Epithelial cell of esophagus (primary cell): ENCODE data around the gene XKR3.

Experiments used
- DNase-seq: peaks from one replicate; pipeline ENCODE4 v3.0.0; 2010; ENCODE audit warnings: low read depth
- H3K4me3 ChIP-seq: 2 replicates; pipeline ENCODE4 v1.5.1; 2011; ENCODE audit warnings: mild to moderate bottlenecking, low read length, control low read depth
- TF ChIP-seq, protein P1 (sequence below): IDR thresholded peaks from 2 replicates; pipeline ENCODE4 v1.5.1; 2011; ENCODE audit warnings: low read depth, mild to moderate bottlenecking, low read length, control low read depth, inconsistent platforms; ENCODE audit not compliant: insufficient read depth; ENCODE audit errors: missing control alignments

XKR3 gene

DNA sequence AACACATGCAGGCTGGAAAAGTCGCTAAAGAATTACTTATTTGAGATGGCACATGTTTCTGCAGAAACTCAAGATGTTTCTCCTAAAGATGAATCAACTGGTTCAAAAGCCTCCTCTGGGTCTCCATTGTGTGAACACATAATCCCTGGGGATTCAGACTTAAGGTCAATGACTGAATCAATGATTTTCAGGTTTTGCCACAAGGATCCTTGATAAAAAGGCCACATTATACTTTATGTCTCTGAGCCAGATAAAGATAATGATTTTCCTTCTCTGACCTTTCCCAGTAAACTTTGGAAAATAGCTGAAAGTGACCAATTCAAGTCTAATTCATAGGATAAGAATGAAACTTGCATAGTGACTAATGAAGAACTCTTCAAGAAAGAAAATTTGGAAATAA is 2.3 kb upstream of the XKR3 start:
- TF ChIP-seq, protein P1, sequence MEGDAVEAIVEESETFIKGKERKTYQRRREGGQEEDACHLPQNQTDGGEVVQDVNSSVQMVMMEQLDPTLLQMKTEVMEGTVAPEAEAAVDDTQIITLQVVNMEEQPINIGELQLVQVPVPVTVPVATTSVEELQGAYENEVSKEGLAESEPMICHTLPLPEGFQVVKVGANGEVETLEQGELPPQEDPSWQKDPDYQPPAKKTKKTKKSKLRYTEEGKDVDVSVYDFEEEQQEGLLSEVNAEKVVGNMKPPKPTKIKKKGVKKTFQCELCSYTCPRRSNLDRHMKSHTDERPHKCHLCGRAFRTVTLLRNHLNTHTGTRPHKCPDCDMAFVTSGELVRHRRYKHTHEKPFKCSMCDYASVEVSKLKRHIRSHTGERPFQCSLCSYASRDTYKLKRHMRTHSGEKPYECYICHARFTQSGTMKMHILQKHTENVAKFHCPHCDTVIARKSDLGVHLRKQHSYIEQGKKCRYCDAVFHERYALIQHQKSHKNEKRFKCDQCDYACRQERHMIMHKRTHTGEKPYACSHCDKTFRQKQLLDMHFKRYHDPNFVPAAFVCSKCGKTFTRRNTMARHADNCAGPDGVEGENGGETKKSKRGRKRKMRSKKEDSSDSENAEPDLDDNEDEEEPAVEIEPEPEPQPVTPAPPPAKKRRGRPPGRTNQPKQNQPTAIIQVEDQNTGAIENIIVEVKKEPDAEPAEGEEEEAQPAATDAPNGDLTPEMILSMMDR: no peak
- no peak overlapping the region for H3K4me3 ChIP-seq
- no peak for DNase-seq

DNA sequence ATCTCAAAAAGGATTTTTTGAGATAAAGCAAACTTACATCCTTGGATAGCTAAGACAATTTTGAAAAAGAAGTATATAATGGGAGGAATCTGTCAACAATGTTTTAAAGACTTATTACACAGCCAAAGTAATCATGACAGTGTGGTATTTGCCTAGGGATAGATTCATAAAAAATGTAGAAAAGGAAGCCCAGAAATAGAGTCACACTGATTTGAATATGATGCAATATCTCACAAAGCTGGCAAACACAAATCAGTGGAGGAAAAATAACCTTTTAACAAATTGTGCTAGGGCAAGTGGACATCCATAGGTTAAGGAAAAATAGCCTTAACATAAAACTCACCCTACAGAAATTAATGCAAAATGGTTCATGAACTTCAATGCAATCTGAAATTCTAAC is 6.0 kb downstream of the XKR3 start:
- TF ChIP-seq, protein P1: no peak
- no peak for DNase-seq
- H3K4me3 ChIP-seq: no peak overlapping the region

DNA sequence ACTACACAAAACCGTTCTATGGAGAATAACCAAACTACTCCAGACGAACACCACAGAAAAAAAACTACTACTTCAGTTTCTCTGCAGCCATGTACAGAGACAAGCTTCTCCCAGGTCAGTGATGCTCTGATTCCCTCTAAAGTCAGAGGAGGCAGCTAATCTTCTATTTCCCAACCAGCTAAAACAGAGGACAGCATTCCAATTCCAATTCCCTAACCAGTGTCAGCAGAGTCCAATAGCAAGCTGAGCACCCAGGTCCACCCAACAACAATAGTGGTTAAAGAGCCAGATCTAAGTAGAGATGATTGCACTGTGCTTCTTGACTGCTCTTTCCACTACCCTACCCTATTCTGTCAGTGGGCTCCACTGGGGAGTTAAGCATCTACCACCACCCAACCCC is 6.7 kb downstream of the XKR3 start:
- TF ChIP-seq, protein P1: no peak
- no peak overlapping the region for H3K4me3 ChIP-seq
- no peak for DNase-seq

DNA sequence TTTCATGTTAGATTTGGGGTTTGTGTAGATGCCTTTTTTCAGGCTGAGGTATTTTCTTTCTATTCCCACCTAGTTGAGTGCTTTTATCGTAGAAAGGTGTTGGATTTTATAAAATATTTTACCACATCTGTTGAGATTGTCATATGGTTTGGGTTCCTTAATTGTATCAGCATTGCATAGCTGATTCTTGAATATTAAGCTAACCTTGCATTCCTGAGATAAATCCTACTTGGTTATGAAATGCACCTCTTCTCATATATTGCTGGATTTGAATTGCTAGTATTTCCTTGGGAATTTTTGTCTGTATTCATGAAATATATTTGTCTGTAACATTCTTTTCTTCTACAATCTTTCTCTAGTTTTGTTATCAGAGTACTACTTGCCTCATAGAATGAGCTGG is 10.1 kb downstream of the XKR3 start:
- TF ChIP-seq, protein P1: no peak
- no peak overlapping the region for H3K4me3 ChIP-seq
- DNase-seq: no peak

DNA sequence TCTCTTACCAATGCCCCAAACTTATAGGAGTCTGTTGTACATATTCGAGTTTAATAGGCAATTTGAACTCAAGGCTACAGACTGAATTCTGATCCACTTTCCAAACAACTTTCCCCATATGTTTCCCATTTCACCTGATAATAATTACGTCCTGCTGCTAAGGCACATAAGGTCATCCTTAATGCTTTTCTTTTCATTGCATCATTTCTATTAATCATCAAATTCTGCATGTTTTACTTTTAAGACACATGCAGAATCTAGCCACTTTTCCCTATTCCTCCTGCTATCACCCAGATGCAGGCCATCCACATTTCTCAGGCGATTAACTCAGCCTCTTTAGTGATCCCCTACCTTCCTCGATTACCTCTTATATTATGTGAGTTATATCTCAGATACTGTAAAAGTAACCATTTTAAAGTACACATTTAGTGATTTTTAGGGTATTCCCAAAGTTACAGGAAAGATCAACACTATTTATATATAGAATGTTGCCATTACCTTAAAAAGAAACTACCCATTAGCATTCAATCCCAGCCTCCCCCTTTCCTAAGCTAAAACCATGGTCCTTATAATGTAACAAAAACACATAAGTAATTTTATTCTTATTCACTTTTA is 14.9 kb downstream of the XKR3 start:
- TF ChIP-seq, protein P1: no peak
- no peak for DNase-seq
- no peak overlapping the region for H3K4me3 ChIP-seq

DNA sequence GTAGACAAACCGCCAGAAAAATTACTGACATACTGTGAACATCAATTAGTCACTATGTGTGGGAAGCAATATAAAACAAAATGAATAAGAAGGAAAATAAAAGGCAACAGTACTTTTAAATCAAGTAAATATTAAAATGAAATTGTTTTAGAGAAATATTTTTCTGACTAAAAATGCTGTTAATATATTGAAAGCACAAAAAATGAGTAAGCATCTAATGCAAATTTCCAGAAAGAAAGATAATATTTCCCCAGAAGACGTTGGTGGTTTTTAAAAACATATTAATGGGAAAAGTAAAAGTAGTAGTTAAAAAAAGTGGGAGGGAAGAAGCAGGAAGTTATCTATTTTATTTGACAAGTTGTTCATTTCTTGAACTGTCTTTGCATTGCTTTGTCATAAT is 16.5 kb downstream of the XKR3 start:
- TF ChIP-seq, protein P1: no peak
- no peak overlapping the region for H3K4me3 ChIP-seq

DNA sequence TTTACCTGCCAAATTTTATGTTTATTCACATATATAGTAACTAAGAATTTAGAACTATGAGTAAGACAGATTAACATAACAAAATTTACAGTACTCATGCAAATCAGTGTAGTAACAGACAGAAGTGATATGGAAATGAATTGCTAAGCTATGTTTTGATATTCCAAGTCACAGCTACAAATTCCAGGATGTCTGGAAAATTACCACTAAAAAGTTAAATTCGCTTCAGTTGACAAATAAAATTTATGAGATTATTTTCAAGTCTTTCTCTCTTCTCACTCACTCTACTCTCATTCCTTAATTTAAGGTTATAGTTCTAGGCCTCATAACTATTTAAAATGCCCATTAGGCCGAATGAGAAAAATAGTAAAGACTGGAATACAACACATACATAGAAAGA is 18.1 kb downstream of the XKR3 start:
- TF ChIP-seq, protein P1: no peak
- H3K4me3 ChIP-seq: no peak overlapping the region
- DNase-seq: no peak

More for the DNA sequence above, 16.5 kb downstream of the XKR3 start:
- DNase-seq: no peak
